Peyer's patch (tissue), 4 donors: ENCODE measurements around the gene OTP. TPM values are rescaled to one million over a fixed set of nuclear protein-coding genes. Genes with fewer than 3 reads are reported as not detected.

Experiments
- DNase-seq, 3 donors: peaks; one replicate each; pipeline ENCODE4 v3.0.0-alpha.2; 2017 to 2019
- H3K27ac ChIP-seq, 4 donors: fragments of 200-600 bp; sonication (generic); one replicate each; pipeline ENCODE4 v1.5.1; 2016 to 2019
- H3K27me3 ChIP-seq, 2 donors: fragments of 200-600 bp; sonication (generic); one replicate each; pipeline ENCODE4 v1.5.1; 2019
- H3K36me3 ChIP-seq, 3 donors: fragments of 200-600 bp; sonication (generic); one replicate each; pipeline ENCODE4 v1.5.1; 2016 to 2019
- H3K4me1 ChIP-seq, 4 donors: fragments of 200-600 bp; sonication (generic); one replicate each; pipeline ENCODE4 v1.5.1; 2016 to 2019
- H3K4me3 ChIP-seq, 4 donors: fragments of 200-600 bp; sonication (generic); 1 replicate in 3 of 4; 2 replicates in 1 of 4; pipeline ENCODE4 v1.5.1; 2016 to 2019; ENCODE audit warnings: mild to moderate bottlenecking in 1 of 4
- H3K9me3 ChIP-seq, 4 donors: fragments of 200-600 bp; sonication (generic); one replicate each; pipeline ENCODE4 v1.5.1; 2016 to 2019; ENCODE audit warnings: mild to moderate bottlenecking in 1 of 4
- POLR2A ChIP-seq, 2 donors: fragments of 450-650 bp; IDR thresholded peaks; one replicate each; pipeline ENCODE4 v1.5.1; 2017; ENCODE audit warnings: antibody characterized with exemption in 2 of 2, mild to moderate bottlenecking in 2 of 2, moderate library complexity in 2 of 2
- total RNA-seq, 4 donors: library from RNA; depleted of rRNA; stranded (reverse); fragments of >200 nt; gene quantifications; one replicate each; pipeline ENCODE4 v1.1.0, GENCODE V29; 2016
- TF ChIP-seq, protein P1 (sequence below), 6 experiments: fragments of 450-650 bp in 4 of 6; fragments of 200-600 bp in 2 of 6; sonication (generic) in 1 of 6; IDR thresholded peaks; one replicate each; pipeline ENCODE4 v1.5.1; 2017 to 2019; ENCODE audit warnings: antibody characterized with exemption in 6 of 6, mild to moderate bottlenecking in 3 of 6, moderate library complexity in 1 of 6

Gene OTP
- total RNA-seq, 4 donors from 2014 or later = not detected

DNA sequence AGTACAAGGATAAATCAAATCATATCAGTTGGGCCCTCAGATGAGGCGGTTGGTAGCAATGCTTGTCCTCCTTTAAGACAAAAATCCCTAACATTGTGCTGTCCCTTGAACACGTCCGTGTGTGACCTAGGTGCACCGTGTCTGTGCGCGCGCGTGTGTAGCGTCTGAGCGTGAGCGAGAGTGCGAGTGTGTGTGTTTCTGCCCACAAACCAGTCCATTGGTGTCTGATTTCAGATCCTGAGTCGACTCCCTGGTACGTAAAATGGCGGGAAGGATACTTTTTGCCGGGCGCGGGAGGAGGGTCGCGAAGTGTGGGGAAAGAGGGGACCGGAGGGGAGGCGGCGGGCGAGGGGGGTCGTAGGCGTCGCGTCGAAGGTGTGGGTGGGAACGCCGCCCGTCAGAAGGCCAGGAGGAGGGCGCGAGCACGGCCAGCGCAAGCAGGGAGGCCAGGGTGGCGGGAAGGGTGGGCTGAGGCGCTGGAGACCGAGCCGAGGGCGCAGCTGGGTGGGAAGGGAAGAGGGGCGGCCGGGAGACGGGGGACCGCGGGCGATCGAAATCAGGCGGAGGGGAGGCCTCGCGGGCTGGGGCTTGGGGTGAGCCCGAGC lies 8.9 kb downstream of the OTP start:
- no peak for DNase-seq
- Histone ChIP-seq H3K36me3 (no peaks in the 10 kb centered on the region), H3K9me3 (peaks cover 0 to 7% (median 1%) of the 10 kb centered on the region in 4 donors), H3K4me1 (peaks cover 0 to 23% (median 8%) of the 10 kb centered on the region in 4 donors), H3K4me3 (peak overlapping the region; percentile 36 to 57 (median 53)), H3K27me3 (peaks cover 0 to 60% of the 10 kb centered on the region in 2 donors), H3K27ac (no peak overlapping the region)
- TF ChIP-seq, protein P1, sequence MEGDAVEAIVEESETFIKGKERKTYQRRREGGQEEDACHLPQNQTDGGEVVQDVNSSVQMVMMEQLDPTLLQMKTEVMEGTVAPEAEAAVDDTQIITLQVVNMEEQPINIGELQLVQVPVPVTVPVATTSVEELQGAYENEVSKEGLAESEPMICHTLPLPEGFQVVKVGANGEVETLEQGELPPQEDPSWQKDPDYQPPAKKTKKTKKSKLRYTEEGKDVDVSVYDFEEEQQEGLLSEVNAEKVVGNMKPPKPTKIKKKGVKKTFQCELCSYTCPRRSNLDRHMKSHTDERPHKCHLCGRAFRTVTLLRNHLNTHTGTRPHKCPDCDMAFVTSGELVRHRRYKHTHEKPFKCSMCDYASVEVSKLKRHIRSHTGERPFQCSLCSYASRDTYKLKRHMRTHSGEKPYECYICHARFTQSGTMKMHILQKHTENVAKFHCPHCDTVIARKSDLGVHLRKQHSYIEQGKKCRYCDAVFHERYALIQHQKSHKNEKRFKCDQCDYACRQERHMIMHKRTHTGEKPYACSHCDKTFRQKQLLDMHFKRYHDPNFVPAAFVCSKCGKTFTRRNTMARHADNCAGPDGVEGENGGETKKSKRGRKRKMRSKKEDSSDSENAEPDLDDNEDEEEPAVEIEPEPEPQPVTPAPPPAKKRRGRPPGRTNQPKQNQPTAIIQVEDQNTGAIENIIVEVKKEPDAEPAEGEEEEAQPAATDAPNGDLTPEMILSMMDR (IDR thresholded peaks at IDR 0.05) = no peak
- no peak for TF ChIP-seq POLR2A (IDR thresholded peaks at IDR 0.05)

DNA sequence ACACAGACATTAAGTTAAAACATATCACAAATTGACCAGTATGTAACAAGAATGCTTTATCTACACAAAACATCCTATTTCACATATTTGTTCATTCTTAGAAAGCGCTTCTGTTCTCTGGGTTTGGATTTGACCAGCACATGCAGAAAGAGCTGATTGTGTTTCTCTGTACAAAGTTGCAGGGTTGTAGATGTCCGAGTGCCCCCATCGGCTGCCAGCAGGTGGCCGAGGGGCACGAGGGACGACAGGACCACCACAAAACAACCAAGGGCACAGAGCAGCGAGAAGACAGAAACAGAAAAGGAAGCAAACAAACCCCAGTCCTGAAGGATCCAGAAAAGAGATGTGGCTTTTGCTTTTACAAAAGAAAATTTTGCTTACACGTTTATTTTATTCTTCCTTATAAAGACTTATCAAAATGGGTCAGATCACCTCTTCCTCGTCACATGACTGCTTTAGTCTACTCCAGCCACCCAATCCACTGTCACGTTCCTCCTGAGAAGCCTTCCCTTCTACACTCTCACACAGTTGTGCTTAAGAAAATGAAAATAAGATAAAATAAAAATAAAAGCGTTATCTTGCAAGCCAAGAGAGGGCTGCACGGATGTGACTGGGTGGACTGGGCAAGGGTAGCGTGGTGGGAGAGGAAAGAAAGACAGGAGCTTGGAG lies 9.5 kb downstream of the OTP start:
- Histone ChIP-seq H3K4me1 (peaks cover 0 to 23% (median 8%) of the 10 kb centered on the region in 4 donors), H3K27ac (no peak overlapping the region), H3K36me3 (no peaks in the 10 kb centered on the region), H3K9me3 (peaks cover 0 to 7% (median 1%) of the 10 kb centered on the region in 4 donors), H3K27me3 (peaks cover 0 to 60% of the 10 kb centered on the region in 2 donors), H3K4me3 (no peak overlapping the region)
- DNase-seq = no peak
- no peak for TF ChIP-seq POLR2A (IDR thresholded peaks at IDR 0.05)
- TF ChIP-seq, protein P1 (IDR thresholded peaks at IDR 0.05) = no peak

- peaks cover 0 to 23% (median 8%) of the 10 kb centered on the region in 4 donors for H3K4me1 ChIP-seq
- peaks cover 0 to 55% of the 10 kb centered on the region in 2 donors for H3K27me3 ChIP-seq
- no peak overlapping the region for H3K27ac ChIP-seq
- no peak for DNase-seq
- no peak overlapping the region for H3K4me3 ChIP-seq
- no peaks in the 10 kb centered on the region for H3K36me3 ChIP-seq
- H3K9me3 ChIP-seq = peaks cover 0 to 7% (median 1%) of the 10 kb centered on the region in 4 donors
- TF ChIP-seq POLR2A (IDR thresholded peaks at IDR 0.05) = no peak
- TF ChIP-seq, protein P1 (IDR thresholded peaks at IDR 0.05) = no peak
Measured at GRCh38 chr5:77627869-77628674, 10.4 kb downstream of the OTP start.

DNA sequence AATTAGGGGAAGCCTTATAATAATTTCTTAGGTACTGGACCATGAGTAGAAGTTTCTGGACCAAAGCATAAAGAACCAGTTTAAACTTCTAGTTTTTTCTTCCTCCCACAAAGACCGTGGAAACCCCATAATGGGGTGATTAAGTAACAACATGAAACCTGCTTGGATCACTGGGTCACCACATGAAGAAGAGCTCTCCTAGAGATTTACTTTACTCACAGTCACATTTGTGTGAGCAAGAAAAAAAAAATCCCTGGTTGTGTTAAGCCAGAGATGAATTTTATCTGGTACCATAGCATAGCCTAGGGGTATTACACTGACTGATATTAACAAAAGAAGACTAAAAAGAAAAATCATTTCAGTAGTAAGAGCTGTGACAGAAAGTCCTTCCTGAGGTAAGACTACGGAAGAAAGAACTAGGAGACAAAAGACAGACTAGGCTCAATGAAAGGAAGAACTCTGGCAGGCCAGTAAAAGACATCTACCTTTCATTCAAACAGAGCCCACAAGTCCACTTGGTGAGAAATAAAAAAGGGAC lies 15.2 kb downstream of the OTP start:
- peaks cover 0 to 4% (median under 1%) of the 10 kb centered on the region in 4 donors for H3K9me3 ChIP-seq
- no peaks in the 10 kb centered on the region for H3K4me1 ChIP-seq
- H3K36me3 ChIP-seq = no peaks in the 10 kb centered on the region
- no peak overlapping the region for H3K27ac ChIP-seq
- H3K27me3 ChIP-seq = peaks cover 0 to 9% of the 10 kb centered on the region in 2 donors
- no peak for DNase-seq
- TF ChIP-seq, protein P1 (IDR thresholded peaks at IDR 0.05) = no peak
- TF ChIP-seq POLR2A (IDR thresholded peaks at IDR 0.05) = no peak
- no peak overlapping the region for H3K4me3 ChIP-seq

DNA sequence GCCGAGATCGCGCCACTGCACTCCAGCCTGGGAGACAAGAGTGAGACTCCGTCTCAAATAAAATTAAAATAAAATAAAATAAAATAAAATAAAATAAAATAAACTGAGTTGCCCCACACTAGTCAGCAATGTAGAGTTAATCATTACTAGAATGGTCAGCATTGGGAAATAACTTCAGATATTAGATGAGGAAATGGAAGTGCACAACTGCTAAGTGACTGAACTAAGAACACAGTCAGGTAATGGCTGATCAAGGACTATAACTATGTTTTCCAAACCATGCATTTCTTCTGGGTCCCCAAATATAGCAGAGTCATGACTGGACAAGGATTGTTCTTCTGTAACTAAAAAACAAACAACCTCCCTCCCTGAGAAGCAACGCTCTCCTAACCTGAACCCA lies 17.1 kb downstream of the OTP start:
- no peak for TF ChIP-seq POLR2A (IDR thresholded peaks at IDR 0.05)
- TF ChIP-seq, protein P1 (IDR thresholded peaks at IDR 0.05) = no peak
- no peak overlapping the region for H3K4me3 ChIP-seq
- DNase-seq = no peak
- H3K27me3 ChIP-seq = no peaks in the 10 kb centered on the region
- H3K27ac ChIP-seq = no peak overlapping the region
- no peaks in the 10 kb centered on the region for H3K9me3 ChIP-seq
- H3K4me1 ChIP-seq = no peaks in the 10 kb centered on the region
- no peaks in the 10 kb centered on the region for H3K36me3 ChIP-seq
